GM08714 (cell line): ENCODE results near the gene SNED1.

ENCODE experiments used
- H3K4me3 ChIP-seq: fragments of 200-500 bp; sonication (Bioruptor generic); 2 replicates; pipeline ENCODE4 v1.5.1; 2014; ENCODE audit warnings: mild to moderate bottlenecking, low read length, inconsistent platforms
- ZNF274 ChIP-seq: IDR thresholded peaks from 2 replicates; pipeline ENCODE4 v1.6.1; 2012; ENCODE audit warnings: mild to moderate bottlenecking, low read depth, low read length

SNED1 gene

DNA sequence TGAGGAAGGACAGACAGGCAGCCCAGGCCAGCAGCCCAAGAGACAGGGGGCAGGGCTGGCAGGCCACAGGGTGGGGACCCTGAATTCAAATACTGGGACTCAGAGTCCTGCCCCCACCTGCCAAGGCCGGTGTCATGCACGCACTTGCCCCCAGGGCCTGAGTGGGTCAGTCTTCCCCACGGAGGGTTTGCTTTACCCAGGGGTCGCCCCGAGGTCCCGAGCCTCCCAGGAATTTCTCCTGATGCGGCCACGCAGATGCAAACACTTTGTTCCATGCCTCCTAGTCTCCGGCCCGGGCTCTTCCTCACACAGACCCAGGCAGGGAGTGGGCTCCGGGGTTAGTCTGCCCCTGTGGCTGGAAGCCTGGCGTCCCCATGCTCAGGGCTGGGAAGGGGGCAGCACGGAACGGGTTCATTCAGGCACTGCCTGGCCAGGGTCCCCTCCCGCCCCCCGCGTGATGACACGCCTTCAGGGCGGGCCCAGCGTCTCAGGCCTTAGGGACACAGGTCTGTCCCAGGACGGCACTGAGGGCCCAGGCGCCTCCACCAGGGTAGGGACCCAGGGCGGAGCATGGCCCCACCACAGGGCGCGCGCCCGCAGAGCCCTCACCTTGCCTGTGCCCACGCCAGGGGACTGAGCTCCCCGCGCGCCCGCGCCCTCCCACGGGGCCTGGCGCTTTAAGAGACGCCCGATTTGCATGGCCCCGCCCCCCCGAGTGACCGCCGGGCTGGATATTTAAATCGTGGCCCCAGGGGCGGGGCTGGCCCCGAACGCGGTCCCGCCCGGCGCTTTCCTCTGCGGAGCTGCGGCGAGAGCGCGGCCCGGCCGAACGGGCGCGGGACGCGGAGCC lies at the start of gene SNED1:
SNED1 (plus strand) TSS at position 763 of the 850 bp plus-strand sequence. CDS start 220 bp downstream, outside the sequence.
- no peak within 1 kb of the TSS; the same call in 1 of the 2 replicates for H3K4me3 ChIP-seq
- no peak for TF ChIP-seq ZNF274

DNA sequence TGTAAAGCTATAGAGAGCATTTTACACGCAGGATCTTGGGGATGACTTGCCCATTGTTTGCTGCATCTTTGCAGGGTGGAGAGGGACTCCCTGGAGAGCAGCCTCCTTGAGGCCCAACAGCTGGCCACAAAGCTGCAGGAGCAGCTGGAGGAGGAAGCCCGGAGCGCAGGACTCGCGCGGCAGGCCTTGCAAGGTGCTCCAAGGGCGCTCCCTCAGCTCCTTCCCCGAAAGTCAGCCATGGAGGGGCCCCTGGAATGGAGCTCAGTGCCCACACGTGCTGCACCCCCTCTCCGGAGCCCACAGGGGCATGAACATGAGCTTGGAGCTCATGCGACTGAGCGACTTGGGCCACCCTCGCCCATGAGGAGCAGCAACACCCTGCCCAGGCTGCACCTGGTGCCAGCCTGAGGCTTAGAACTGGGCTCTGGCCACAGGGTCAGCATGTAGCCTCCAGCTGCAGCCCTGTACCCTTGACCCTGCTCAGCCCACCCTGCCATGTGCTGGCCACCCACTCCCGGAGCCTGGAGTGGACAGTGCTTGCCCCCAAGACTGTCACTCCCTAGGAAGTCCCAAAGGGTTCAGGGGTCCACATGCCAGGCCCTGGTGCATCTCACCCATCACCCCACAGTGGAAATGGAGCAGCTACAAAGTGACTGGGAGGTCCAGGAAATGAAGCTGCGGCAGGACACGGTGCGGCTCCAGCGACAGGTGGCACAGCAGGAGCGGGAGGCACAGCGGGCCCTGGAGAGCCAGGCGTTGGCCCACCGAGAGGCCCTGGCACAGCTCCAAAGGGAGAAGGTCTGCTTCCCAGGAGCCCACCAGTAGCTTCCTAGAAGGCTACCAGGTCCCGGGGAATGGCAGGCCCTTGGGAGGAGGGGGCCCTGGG lies 49.3 kb upstream of the SNED1 start:
- no peak overlapping the region for H3K4me3 ChIP-seq

DNA sequence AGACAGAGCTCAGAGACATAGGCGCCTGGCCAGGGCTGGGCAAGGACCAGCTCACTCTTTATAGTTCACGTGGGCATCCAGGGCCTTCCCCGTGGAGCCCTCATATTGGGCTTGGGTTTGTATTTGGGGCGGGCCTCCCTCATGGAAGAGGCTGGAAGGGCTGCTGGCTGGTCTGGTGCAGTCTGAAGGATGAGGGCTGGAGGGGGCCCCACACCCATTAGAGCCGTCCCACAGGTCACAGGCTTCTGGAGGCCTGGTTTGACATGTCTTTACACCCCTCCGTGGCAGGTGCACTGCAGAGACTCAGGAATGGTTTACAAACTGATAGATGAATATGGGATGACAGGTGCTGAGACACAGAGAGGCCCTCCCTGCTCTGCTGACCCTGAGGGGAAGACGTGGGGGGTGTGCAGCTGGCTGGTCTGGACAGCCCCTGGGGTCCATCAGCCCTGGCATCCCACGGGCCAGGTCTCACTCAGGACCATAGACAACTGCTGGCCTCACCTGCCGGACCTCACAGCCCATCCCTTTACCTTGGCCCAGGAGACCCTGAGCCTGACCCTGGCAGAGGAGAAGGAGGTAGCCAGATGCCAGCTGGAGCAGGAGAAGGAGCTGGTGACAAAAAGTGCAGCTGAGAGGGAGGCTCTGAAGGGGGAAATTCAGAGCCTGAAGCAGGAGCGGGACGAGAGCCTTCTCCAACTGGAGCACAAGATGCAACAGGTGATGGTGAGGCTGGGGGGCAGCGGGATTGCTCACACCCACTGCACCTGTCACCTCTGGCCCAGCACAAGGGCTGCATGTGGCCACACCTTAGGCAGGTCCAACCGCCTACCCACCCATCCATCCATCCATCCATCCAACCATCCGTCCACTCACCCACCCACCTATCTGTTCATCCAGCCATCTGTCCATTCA lies 48.4 kb upstream of the SNED1 start:
- no peak for TF ChIP-seq ZNF274
- H3K4me3 ChIP-seq: no peak overlapping the region

More for the DNA sequence above, 49.3 kb upstream of the SNED1 start:
- no peak for TF ChIP-seq ZNF274

DNA sequence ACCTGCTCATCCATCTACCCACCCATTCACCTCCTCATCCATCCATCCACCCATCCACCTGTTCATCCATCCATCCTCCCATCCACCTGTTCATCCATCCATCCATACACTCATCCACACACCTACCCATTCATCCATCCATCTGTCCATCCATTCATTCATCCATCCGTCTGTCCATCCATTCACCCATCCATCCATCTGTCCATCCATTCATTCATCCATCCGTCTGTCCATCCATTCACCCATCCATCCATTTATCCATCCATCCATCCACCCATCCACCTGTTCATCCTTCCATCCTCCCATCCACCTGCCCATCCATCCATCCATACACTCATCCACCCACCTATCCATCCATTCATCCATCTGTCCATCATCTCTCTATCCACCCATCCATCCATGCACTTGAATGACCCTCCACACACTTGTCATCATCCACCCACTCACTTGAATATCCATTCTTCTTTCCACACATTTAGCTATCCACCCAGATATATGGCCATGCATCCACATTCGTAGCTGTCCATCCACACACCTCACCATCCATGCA lies 47.3 kb upstream of the SNED1 start:
- no peak overlapping the region for H3K4me3 ChIP-seq
- no peak for TF ChIP-seq ZNF274

DNA sequence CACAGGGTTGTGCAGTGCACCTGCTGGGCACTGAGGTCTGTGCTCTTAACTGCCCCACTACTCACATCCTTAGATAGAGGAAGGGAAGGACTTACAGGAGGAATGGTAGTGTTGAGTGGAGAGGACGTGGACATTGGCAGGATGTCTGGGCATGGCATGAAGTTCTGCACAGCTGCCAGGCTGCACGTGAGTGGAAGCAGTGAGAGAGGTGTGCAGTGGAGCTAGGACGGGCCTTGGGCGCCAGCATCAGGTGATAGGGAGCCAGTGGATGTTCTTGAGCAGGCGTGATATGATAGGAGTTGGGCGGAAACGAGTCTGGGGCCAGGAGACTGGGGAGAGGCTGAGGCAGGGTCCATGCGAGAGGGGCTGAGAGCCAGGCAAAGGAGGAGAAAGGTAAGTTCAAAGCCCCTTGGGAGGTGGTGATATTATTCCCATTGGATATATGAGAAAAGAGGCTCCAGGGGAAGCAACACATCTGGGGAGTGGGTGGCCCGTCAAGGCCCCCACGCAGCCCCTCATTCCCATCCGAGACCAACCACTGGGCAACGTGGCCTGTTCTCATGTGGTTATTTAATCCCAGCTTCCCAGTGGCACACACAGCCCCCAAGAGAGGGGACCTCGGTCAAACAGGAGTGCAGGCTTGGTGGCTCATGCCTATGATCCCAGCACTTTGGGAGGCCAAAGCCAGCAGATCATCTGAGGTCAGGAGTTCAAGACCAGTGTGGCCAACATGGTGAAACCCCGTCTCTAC lies 45.7 kb upstream of the SNED1 start:
- no peak for TF ChIP-seq ZNF274

DNA sequence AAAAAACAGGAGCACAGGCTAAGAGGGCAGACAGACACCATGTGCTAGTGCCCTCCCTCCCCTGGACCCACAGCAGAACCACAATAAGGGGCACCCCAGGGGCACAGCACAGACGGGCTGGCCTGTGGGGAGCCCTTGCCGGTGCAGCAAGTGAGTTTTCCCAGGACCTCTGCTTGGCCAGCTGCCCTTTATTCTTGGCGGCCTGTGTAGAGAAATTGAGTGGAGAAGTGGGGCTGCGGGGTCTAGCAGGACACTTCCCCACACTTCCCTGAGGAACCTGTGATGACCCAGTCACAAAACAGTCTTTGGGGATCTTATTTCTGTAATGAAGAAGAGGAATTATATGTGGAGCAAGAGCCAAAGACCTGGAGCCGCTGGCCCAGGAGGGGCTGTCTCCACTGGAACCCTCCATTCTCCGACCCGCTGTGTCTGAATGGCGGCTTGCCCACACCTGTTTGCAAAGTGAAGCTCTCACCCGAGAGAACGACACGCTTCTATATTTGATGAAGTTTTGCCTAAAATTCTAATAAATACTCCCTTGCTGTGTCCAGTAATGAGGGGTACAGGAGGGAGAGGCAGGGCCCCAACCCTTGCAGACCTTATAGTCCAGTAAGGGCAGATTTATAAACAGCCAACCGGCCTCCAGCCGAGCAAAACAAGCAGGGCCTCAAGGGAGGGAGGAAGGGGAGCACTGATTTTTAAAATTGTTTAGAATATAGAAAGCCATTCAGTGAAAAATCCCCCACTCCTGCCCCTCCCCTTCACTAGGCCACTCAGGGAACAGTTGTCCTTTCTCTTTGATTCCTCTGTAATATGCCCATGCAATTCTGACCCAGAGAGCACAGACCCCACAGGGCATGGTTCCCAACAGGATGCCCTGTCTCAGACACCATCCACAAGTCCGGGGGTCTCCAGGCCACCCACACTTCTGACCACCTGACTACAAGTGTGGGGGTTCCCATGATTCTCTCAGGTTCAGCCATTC lies 44.7 kb upstream of the SNED1 start:
- no peak for TF ChIP-seq ZNF274
- no peak overlapping the region for H3K4me3 ChIP-seq

More for the DNA sequence above, 45.7 kb upstream of the SNED1 start:
- no peak overlapping the region for H3K4me3 ChIP-seq

DNA sequence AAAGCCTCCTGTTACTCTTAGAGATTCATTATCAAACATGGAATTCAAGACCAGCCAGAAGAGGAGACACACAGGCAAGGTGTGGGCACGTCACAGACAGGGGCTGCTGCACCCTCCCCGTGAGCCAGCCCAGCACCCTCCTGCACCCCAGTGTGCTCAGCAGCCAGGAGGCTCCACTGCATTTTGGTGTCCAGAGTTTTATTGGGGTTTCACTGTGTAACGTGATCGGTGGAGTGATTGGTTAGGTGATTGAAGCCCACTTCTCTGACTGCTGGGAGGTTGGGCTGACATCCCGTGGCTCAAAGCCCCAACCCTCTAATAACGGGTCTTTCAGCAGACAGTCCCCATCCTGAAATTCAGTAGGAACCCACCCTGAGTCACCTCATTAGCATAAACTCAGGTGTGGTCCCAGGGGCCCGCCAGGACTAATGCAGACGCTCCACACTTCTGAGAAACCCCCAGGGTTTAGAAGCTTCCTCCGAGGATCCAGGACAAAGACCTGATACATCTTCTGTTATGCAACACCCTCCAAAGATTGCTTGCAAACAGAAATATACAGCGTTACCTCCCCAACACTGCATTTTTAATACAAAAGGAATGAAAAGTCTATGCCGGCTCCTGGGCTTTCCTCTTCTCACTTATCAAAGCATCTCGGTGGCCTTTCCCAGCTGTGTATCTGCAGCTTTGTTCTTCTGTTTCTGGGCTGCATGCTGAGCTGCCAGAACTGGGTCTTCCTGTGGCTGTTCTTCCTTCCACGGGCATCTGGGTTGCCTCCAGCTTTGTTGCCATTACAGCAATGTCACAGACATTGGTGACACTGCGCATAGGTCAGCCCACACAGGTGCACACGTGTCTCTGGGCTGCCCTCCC lies 43.7 kb upstream of the SNED1 start:
- no peak for TF ChIP-seq ZNF274
- H3K4me3 ChIP-seq: no peak overlapping the region

DNA sequence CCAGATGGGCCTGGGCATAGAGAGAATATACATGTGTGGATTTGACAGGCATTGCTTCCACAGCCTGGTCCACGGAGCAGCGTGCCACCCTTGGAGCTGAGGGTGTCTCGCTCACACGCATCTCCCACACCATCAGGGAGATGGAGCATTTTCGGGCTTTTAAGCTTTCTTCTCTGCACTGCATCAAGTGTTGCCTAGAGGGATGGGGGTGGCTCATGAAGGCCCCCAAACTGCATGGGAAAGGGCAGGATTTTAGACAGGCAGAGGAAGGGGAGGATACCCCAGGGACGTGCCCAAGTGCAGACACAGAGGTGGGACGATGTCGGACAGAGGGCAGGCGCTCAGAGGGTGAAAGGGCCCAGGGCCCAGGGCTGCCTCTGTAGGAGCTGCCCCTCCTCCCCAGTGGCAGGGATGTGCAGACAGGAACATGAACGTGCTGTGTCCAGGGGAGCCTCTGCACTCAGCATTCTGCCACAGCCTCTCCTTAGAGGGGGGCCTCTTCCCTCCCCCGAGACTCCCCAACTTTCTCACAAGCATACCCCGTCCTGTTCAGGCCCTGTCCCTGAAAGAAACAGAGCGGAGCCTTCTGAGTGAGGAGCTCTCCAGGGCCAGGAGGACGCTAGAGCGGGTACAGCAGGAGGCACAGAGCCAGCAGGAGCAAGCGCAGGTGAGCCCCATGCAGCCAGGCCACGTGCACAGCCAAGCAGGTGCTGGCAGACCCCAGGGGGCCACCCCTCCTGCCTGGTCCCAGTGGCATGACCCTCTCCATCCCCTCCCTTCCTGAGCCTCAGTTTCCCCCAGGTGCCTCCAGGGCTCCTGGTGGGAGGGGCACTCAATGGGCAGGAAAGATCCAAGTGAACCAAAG lies 42.9 kb upstream of the SNED1 start:
- TF ChIP-seq ZNF274: no peak
- no peak overlapping the region for H3K4me3 ChIP-seq

DNA sequence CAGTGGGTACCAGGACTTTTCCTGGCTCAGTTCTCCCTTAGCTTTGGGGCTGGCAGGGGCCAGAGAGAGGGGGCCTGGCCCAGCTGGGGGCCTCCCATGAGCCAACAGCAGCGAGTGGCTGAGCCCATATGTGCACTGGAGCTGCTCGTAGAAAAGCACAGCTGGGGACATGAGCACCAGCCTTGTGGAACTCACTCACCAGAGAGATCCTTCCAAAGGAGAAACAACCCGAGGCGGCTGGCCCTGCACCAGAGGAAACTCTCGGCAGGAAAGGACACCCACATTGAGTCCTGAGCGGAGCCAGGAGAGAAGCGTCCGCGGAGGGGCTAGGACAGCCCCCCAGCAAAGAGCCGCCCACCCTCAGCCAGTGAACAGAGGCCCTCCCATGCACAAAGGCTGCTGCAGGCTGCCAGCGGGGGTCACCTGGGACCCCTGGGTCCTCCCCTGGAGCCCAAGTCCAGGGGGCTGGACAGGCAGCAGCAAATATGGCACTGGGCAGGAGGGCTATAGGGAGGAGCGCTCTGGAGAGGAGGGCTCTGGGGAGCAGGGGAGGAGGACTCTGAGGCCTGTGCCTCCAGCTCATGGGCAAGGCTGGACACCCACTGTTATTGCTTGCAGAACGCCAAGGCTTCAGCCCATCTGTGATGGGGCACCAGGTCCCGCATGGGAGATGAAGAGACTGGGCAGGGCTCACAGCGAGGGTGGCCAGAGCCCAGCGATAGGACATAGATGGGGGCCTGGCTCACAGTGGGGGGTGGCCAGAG lies 42.1 kb upstream of the SNED1 start:
- TF ChIP-seq ZNF274: no peak
- H3K4me3 ChIP-seq: no peak overlapping the region
